ENCODE measurements around the gene C19orf47.

Gene C19orf47

DNA sequence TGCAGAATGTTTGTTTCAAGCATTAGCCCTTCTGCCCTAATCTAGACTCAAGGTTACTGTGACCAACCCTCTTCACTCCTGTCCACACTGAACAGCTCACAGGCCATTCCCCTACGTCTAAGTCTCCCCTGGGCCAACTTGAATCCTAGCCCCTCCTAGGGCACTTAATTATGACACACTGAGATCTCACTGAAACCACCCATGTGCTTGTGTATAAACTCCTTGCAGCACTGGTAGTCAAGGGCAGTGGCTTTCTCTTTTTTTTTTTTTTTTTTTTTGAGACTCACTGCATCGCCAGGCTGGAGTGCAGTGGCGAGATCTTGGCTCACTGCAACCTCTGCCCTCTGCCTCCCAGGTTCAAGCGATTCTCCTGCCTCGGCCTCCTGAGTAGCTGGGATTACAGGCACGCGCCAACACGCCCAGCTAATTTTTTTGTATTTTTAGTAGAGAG lies 61.2 kb downstream of the C19orf47 start:
- no peaks in the 10 kb centered on the region for H3K27me3 ChIP-seq (ENCODE audit: low read length)
- H3K4me2 ChIP-seq (ENCODE audit: low read depth, low read length, poor library complexity, severe bottlenecking), result no peak overlapping the region
- no peaks in the 10 kb centered on the region for H3K9me3 ChIP-seq (ENCODE audit: insufficient read depth, low read length)
- no peaks in the 10 kb centered on the region for H4K20me1 ChIP-seq (ENCODE audit: low read depth, low read length)
- H3K4me3 ChIP-seq (ENCODE audit: insufficient read depth, low read length, poor library complexity, severe bottlenecking), result no peak overlapping the region
- no peak overlapping the region for H2AFZ ChIP-seq (ENCODE audit: low read depth, low read length, severe bottlenecking)
- H3K9ac ChIP-seq (ENCODE audit: low read length), result no peak overlapping the region
- peak overlapping the region; percentile 91; the same call in 1 of the 2 replicates for H3K27ac ChIP-seq (ENCODE audit: low read depth, low read length)
- peaks cover 28% of the 10 kb centered on the region for H3K79me2 ChIP-seq (ENCODE audit: insufficient read depth, low read length)
- TF ChIP-seq EZH2phosphoT487 (conservative IDR thresholded peaks at IDR 0.05; ENCODE audit: low read length) (no peak), CTCF (IDR thresholded peaks at IDR 0.05; ENCODE audit: insufficient read depth, low read length, poor library complexity, severe bottlenecking) (no peak)
- no peaks in the 10 kb centered on the region for H3K9me2 ChIP-seq (replicated peaks; ENCODE audit: insufficient read depth, low read length)
- no peaks in the 10 kb centered on the region for H3K36me3 ChIP-seq (ENCODE audit: low read length)
- peaks cover 14% of the 10 kb centered on the region; the same call in 1 of the 2 replicates for H3F3A ChIP-seq (ENCODE audit: insufficient read depth)

DNA sequence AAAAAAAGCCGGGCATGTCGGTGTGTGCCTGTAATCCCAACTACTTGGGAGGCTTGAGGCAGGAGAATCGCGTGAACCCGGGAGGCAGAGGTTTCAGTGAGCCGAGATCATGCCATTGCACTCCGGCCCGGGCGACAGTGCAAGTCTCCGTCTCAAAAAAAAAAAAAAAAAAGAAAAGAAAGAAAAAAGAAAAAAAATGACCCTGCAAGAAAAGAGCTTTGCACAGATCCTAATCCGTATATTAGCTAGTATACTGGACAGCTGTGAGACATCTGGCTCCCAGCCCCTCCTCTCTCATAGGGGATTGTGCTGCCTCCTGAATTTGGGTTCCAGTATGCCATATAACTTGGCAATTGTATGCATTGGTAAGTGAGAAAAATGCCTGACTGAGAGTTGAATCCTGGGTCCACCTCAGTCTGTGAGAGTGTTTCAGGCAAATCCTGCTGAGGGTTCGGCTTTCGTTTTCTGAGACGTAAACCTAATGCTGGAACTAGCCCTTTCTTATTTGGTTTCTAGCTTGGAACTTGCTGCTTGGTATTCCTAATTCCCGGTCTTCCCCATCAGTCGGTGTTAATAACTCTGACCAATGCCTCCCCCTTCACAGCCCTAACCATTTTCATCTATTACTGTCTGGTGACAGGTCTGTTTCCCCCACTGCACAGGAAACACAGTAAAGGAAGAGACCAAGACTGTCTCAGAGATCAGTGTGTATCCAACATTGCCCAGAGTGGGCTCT lies 61.8 kb downstream of the C19orf47 start:
- no peak overlapping the region for H3K4me3 ChIP-seq (ENCODE audit: insufficient read depth, low read length, poor library complexity, severe bottlenecking)

DNA sequence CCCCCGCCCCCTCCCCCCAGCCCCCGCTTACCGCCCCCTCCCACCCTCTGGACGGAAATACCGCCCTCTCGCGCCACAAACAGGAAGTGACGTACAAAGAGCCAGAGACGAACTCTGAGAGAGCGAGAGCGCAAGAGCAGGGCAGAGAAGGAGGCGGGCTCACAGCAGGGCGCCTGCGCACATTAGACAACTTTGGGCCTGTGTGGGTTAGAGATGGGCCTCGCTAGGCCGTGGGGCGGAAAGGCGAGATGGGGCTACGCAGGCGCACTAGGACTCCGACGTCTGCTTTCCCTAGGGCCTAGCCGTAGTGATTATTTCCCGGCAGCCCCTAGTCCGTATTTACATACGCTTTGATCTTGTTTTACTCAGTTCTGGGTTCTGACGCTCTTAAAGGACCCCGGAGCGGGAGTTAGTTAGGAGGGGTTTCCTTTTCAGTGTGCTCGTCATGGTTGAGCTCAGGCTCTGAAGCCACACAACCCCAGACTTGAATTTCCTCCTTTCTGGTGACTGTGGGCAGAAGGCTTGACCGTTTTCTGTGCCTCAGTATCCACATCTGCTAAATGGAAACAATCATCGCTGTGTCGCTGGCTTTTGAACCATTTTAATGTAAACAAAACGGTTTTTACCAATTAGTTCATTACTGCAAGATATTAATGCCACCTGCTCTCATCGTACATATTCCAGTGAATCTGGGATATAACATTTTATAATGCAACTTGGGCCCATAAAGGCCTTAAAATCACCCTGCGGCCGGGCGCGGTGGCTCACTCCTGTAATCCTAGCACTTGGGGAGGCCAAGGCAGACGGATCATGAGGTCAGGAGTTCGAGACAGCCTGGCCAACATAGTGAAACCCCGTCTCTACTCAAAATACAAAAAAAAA lies 62.6 kb downstream of the C19orf47 start:
- H2AFZ ChIP-seq (ENCODE audit: low read depth, low read length, severe bottlenecking), result peak overlapping the region; percentile 89
- TF ChIP-seq EZH2phosphoT487 (conservative IDR thresholded peaks at IDR 0.05; ENCODE audit: low read length) (no peak), CTCF (IDR thresholded peaks at IDR 0.05; ENCODE audit: insufficient read depth, low read length, poor library complexity, severe bottlenecking) (no peak)

More for the DNA sequence above, 61.8 kb downstream of the C19orf47 start:
- no peaks in the 10 kb centered on the region for H3K27me3 ChIP-seq (ENCODE audit: low read length)
- H4K20me1 ChIP-seq (ENCODE audit: low read depth, low read length), result no peaks in the 10 kb centered on the region
- peaks cover 33% of the 10 kb centered on the region for H3K79me2 ChIP-seq (ENCODE audit: insufficient read depth, low read length)
- peak overlapping the region; percentile 91 for H3K27ac ChIP-seq (ENCODE audit: low read depth, low read length)
- H3K9me3 ChIP-seq (ENCODE audit: insufficient read depth, low read length), result no peaks in the 10 kb centered on the region
- no peaks in the 10 kb centered on the region for H3K36me3 ChIP-seq (ENCODE audit: low read length)
- H3F3A ChIP-seq (ENCODE audit: insufficient read depth), result peaks cover 14% of the 10 kb centered on the region; the same call in 1 of the 2 replicates
- H3K4me2 ChIP-seq (ENCODE audit: low read depth, low read length, poor library complexity, severe bottlenecking), result peak overlapping the region; percentile 95
- H3K9ac ChIP-seq (ENCODE audit: low read length), result peak overlapping the region; percentile 59
- TF ChIP-seq CTCF (IDR thresholded peaks at IDR 0.05; ENCODE audit: insufficient read depth, low read length, poor library complexity, severe bottlenecking), result no peak
- TF ChIP-seq EZH2phosphoT487 (conservative IDR thresholded peaks at IDR 0.05; ENCODE audit: low read length), result no peak
- H3K9me2 ChIP-seq (replicated peaks; ENCODE audit: insufficient read depth, low read length), result no peaks in the 10 kb centered on the region
- H2AFZ ChIP-seq (ENCODE audit: low read depth, low read length, severe bottlenecking), result no peak overlapping the region

More for the DNA sequence above, 62.6 kb downstream of the C19orf47 start:
- H4K20me1 ChIP-seq (ENCODE audit: low read depth, low read length), result no peaks in the 10 kb centered on the region
- peak overlapping the region; percentile 64 for H3K4me3 ChIP-seq (ENCODE audit: insufficient read depth, low read length, poor library complexity, severe bottlenecking)
- H3K4me2 ChIP-seq (ENCODE audit: low read depth, low read length, poor library complexity, severe bottlenecking), result peak overlapping the region; percentile 95
- H3K9me2 ChIP-seq (replicated peaks; ENCODE audit: insufficient read depth, low read length), result no peaks in the 10 kb centered on the region
- peaks cover 14% of the 10 kb centered on the region; the same call in 1 of the 2 replicates for H3F3A ChIP-seq (ENCODE audit: insufficient read depth)
- H3K36me3 ChIP-seq (ENCODE audit: low read length), result no peaks in the 10 kb centered on the region
- peak overlapping the region; percentile 91 for H3K27ac ChIP-seq (ENCODE audit: low read depth, low read length)
- H3K27me3 ChIP-seq (ENCODE audit: low read length), result no peaks in the 10 kb centered on the region
- H3K9me3 ChIP-seq (ENCODE audit: insufficient read depth, low read length), result no peaks in the 10 kb centered on the region
- peak overlapping the region; percentile 81 for H3K9ac ChIP-seq (ENCODE audit: low read length)
- peaks cover 42% of the 10 kb centered on the region for H3K79me2 ChIP-seq (ENCODE audit: insufficient read depth, low read length)

Measured in SU-DHL-6 (cell line).